GM12878 (cell line): Measurements from ENCODE around the gene PTPN14. TPM values are rescaled to one million over a fixed set of nuclear protein-coding genes. Genes with fewer than 3 reads are reported as not detected.

Source experiments
- ATAC-seq: fragments of 200-7000 bp; cut with Tn5 transposase; 3 replicates; pipeline ENCODE4 v1.9.1; 2020; ENCODE audit warnings: mild to moderate bottlenecking, moderate library complexity
- BruUV-seq: library from RNA; stranded (reverse); fragments of 400-500 nt; replicated peaks from 2 replicates; lab custom pipeline; 2021; lab: Mats Ljungman, UMichigan
- CTCF ChIA-PET: fragments of 300-600 bp; sonication (Branson Sonifier 250); formaldehyde crosslinking; extraction: SDS; loops from one replicate; lab custom pipeline; 2021; ENCODE audit warnings: inconsistent platforms; lab: Yijun Ruan, JAX
- POLR2A ChIA-PET: fragments of 350-600 bp; formaldehyde crosslinking; extraction: SDS; loops from one replicate; lab custom pipeline; 2021; ENCODE audit warnings: inconsistent platforms; lab: Charles Lee
- RAD21 ChIA-PET: fragments of 300-600 bp; sonication (Branson Sonifier 250); formaldehyde crosslinking; loops from one replicate; lab custom pipeline; 2023; ENCODE audit warnings: antibody characterized with exemption; ENCODE audit not compliant: unreplicated experiment; lab: Charles Lee
- SMC1A ChIA-PET: fragments of 300-600 bp; sonication (Branson Sonifier 250); formaldehyde crosslinking; loops from one replicate; lab custom pipeline; 2023; ENCODE audit not compliant: unreplicated experiment, uncharacterized antibody; lab: Charles Lee
- DNase-seq: peaks from one replicate; pipeline ENCODE4 v3.0.0-alpha.2; 2011; ENCODE audit warnings: low read depth, low spot score
- FAIRE-seq: peaks from 3 replicates; lab custom pipeline; 2011; peaks lifted over from hg19 to GRCh38; lab: Jason Lieb, UNC
- H2AFZ ChIP-seq: 2 replicates; pipeline ENCODE4 v1.6.0; 2011; ENCODE audit warnings: low read depth, low read length, control low read depth; ENCODE audit not compliant: control insufficient read depth
- H3K27ac ChIP-seq: 2 replicates; pipeline ENCODE4 v1.5.1; 2011; ENCODE audit warnings: control low read depth; ENCODE audit not compliant: control insufficient read depth, insufficient read depth
- H3K27me3 ChIP-seq, 2 experiments: replicated peaks in 1 of 2; 2 replicates each; pipeline versions ENCODE4 v1.6.0 to v1.6.1; 2011; ENCODE audit warnings: low read length in 1 of 2; ENCODE audit not compliant: control insufficient read depth in 2 of 2, insufficient read depth in 2 of 2
- H3K36me3 ChIP-seq, 2 experiments: 2 replicates each; pipeline ENCODE4 v1.5.1; 2011; ENCODE audit warnings: low read length in 1 of 2; ENCODE audit not compliant: control insufficient read depth in 2 of 2, insufficient read depth in 2 of 2
- H3K4me1 ChIP-seq: 2 replicates; pipeline ENCODE4 v1.6.1; 2011; ENCODE audit warnings: mild to moderate bottlenecking, low read length, moderate library complexity, mixed read lengths; ENCODE audit not compliant: control insufficient read depth, insufficient read depth
- H3K4me2 ChIP-seq: 2 replicates; pipeline ENCODE4 v1.6.0; 2011; ENCODE audit warnings: control low read depth; ENCODE audit not compliant: control insufficient read depth, insufficient read depth
- H3K4me3 ChIP-seq: fragments of 200-600 bp; sonication (generic); 2 replicates; pipeline ENCODE4 v1.5.1; 2016
- H3K79me2 ChIP-seq: 2 replicates; pipeline ENCODE4 v1.6.0; 2011; ENCODE audit warnings: low read length; ENCODE audit not compliant: control insufficient read depth, insufficient read depth
- H3K9ac ChIP-seq: 2 replicates; pipeline ENCODE4 v1.8.0; 2011; ENCODE audit warnings: low read length, control low read depth, mixed read lengths; ENCODE audit not compliant: control insufficient read depth, insufficient read depth
- H3K9me3 ChIP-seq: replicated peaks from 3 replicates; pipeline ENCODE4 v1.5.1; 2011; ENCODE audit warnings: mild to moderate bottlenecking, low read length; ENCODE audit not compliant: control insufficient read depth, insufficient read depth
- H4K20me1 ChIP-seq: 2 replicates; pipeline ENCODE4 v1.6.0; 2011; ENCODE audit not compliant: control insufficient read depth, insufficient read depth
- BRCA1 ChIP-seq: IDR thresholded peaks from 2 replicates; pipeline ENCODE4 v1.6.1; 2011; ENCODE audit warnings: low read depth, low read length, improper control_type of control experiment
- CEBPZ ChIP-seq: fragments of 150-350 bp; IDR thresholded peaks from 2 replicates; pipeline ENCODE4 v1.6.1; 2016; ENCODE audit warnings: low read depth, low read length
- FOS ChIP-seq: IDR thresholded peaks from 3 replicates; pipeline ENCODE4 v1.6.1; 2011; ENCODE audit warnings: borderline replicate concordance; ENCODE audit not compliant: insufficient read length; ENCODE audit errors: extremely low read depth
- GABPA ChIP-seq: IDR thresholded peaks from 2 replicates; pipeline ENCODE4 v1.6.1; 2014; ENCODE audit warnings: antibody characterized with exemption, low read depth, mild to moderate bottlenecking, inconsistent platforms
- JUND ChIP-seq: IDR thresholded peaks from 2 replicates; pipeline ENCODE4 v1.6.1; 2012; ENCODE audit warnings: low read depth, mild to moderate bottlenecking, low read length, improper control_type of control experiment, moderate library complexity
- NBN ChIP-seq: fragments of 450-650 bp; IDR thresholded peaks from 2 replicates; pipeline ENCODE4 v1.6.1; 2016
- NFIC ChIP-seq: IDR thresholded peaks from 2 replicates; pipeline ENCODE4 v1.6.1; 2012; ENCODE audit warnings: low read depth, mild to moderate bottlenecking, inconsistent platforms, low read length, moderate library complexity
- NR2C2 ChIP-seq: IDR thresholded peaks from 2 replicates; pipeline ENCODE4 v1.6.1; 2011; ENCODE audit warnings: borderline replicate concordance, low read depth; ENCODE audit not compliant: control insufficient read depth, insufficient read length
- NRF1 ChIP-seq: conservative IDR thresholded peaks from 2 replicates; pipeline ENCODE4 v1.6.1; 2011; ENCODE audit warnings: mild to moderate bottlenecking, low read depth, low read length, improper control_type of control experiment
- PAX8 ChIP-seq: fragments of 450-650 bp; IDR thresholded peaks from 2 replicates; pipeline ENCODE4 v1.6.1; 2017; ENCODE audit warnings: mild to moderate bottlenecking, moderate library complexity
- PKNOX1 ChIP-seq: fragments of 450-650 bp; IDR thresholded peaks from 2 replicates; pipeline ENCODE4 v1.6.1; 2016; ENCODE audit warnings: mild to moderate bottlenecking
- RUNX3 ChIP-seq: IDR thresholded peaks from 2 replicates; pipeline ENCODE4 v1.6.1; 2012; ENCODE audit warnings: low read length, inconsistent platforms
- SP1 ChIP-seq: IDR thresholded peaks from one replicate; pipeline ENCODE4 v1.6.1; 2011; ENCODE audit warnings: low read depth, low read length
- SPI1 ChIP-seq: IDR thresholded peaks from 2 replicates; pipeline ENCODE4 v1.6.1; 2011; ENCODE audit warnings: low read depth, mild to moderate bottlenecking, low read length, moderate library complexity, borderline replicate concordance; ENCODE audit not compliant: insufficient read depth
- WGBS: methylation state at CpG from one replicate; pipeline ENCODE4 v1.1.6; 2016; ENCODE audit warnings: low lambda C conversion rate; ENCODE audit not compliant: insufficient replicate concordance, insufficient coverage; ENCODE audit errors: missing lambda C conversion rate; 5-methylcytosine and 5-hydroxymethylcytosine counted together
- in situ Hi-C: fragments of 300-500 bp; cut with MboI; formaldehyde crosslinking; loops from 9 replicates; pipeline ENCODE4 v1.14.3; 2018; ENCODE audit warnings: mixed read lengths
- intact Hi-C: fragments of 100-400 bp; cut with micrococcal nuclease; formaldehyde crosslinking; loops from one replicate; pipeline ENCODE4 v1.14.2; 2022; ENCODE audit not compliant: unreplicated experiment
- polyA plus RNA-seq, 11 experiments: library from polyadenylated mRNA; depleted of rRNA in 4 of 11; unstranded in 6 of 11; stranded (reverse) in 5 of 11; fragments of >200 nt; fragmentation: Nextera tagmentation in 4 of 11; fragmentation: Illumina TruSeq in 1 of 11; extraction: Ambion mirVana in 4 of 11; extraction: Trizol in 1 of 11; gene quantifications; 1 replicate in 1 of 11; 2 replicates in 10 of 11; pipeline versions ENCODE4 v1.2.1 to v1.2.3, GENCODE V29; 2011 to 2016; ENCODE audit warnings: inconsistent platforms in 2 of 11, missing spikeins in 2 of 11, low read depth in 1 of 11
- total RNA-seq, 4 experiments: library from RNA; depleted of rRNA in 3 of 4; stranded (reverse); fragments of >200 nt in 3 of 4; fragmentation: Illumina TruSeq in 1 of 4; extraction: Trizol in 1 of 4; gene quantifications; 2 replicates each; pipeline versions ENCODE4 v1.2.1 to v1.2.3, GENCODE V29; 2013 to 2021

The PTPN14 gene
- total and polyA plus RNA-seq, 10 of the 15 experiments (the other 5 are each of a cell fraction or from before 2014, with no cell fraction given), result 0.05 to 5.1 (median 0.44) TPM

- H3K36me3 ChIP-seq, result no peaks in the 10 kb centered on the region
- no peaks in the 10 kb centered on the region for H4K20me1 ChIP-seq
- ATAC-seq (no peak), FAIRE-seq (no peak), DNase-seq (no peak)
- no peak overlapping the region for H3K9ac ChIP-seq
- ChIA-PET RAD21 (interaction anchor here (0.6 to 2.2 kb wide), 12 partner anchors 10 to 141 kb away, joined by 3 to 8 read pairs (median 4); no protein-coding TSS in a partner anchor), SMC1A (interaction anchor here (0.6 to 4.4 kb wide), 26 partner anchors 9 to 160 kb away, joined by 3 to 37 read pairs (median 4); no protein-coding TSS in a partner anchor), CTCF (interaction anchor here (0.7 to 2.6 kb wide), 8 partner anchors 11 to 141 kb away, joined by 3 to 7 read pairs (median 3); no protein-coding TSS in a partner anchor), POLR2A (interaction anchor here (0.6 to 1.7 kb wide), 9 partner anchors 8 to 109 kb away, joined by 3 to 6 read pairs (median 3); no protein-coding TSS in a partner anchor)
- intact Hi-C loops (no loop called here), in situ Hi-C loops (no loop called here)
- no peaks in the 10 kb centered on the region for H3K79me2 ChIP-seq
- no peak overlapping the region for H3K4me2 ChIP-seq
- H3K27me3 ChIP-seq, result no peaks in the 10 kb centered on the region
- no peak overlapping the region for H3K27ac ChIP-seq
- H2AFZ ChIP-seq, result no peak overlapping the region
- H3K9me3 ChIP-seq, result no peaks in the 10 kb centered on the region
- peaks cover 5% of the 10 kb centered on the region for H3K4me1 ChIP-seq
- H3K4me3 ChIP-seq, result no peak overlapping the region
- 4% methylated on average over 3 of the region's 3 CpGs for WGBS
- no TSS peak for BruUV-seq
- TF ChIP-seq SP1, result no peak
- no peak for TF ChIP-seq GABPA
- TF ChIP-seq NR2C2, result no peak
- no peak for TF ChIP-seq NBN
- TF ChIP-seq PAX8, result no peak
- TF ChIP-seq FOS, result no peak
- TF ChIP-seq JUND, result no peak
- no peak for TF ChIP-seq SPI1
- no peak for TF ChIP-seq RUNX3
- no peak for TF ChIP-seq NFIC
- TF ChIP-seq CEBPZ, result no peak
- TF ChIP-seq BRCA1, result no peak
- no peak for TF ChIP-seq NRF1
- TF ChIP-seq PKNOX1, result no peak
Measured at GRCh38 chr1:214444182-214444939, 107.0 kb downstream of the PTPN14 start.
